Skeletal muscle cell (primary cell): ENCODE measurements around the gene CDC5L.

ENCODE experiments used
- DNase-seq: peaks from one replicate; pipeline ENCODE4 v3.0.0-alpha.2; 2010; ENCODE audit warnings: low read depth
- H3K4me3 ChIP-seq: 2 replicates; pipeline ENCODE4 v1.5.1; 2011; ENCODE audit warnings: low read depth, mild to moderate bottlenecking, control low read depth, low read length, moderate library complexity

Gene CDC5L

DNA sequence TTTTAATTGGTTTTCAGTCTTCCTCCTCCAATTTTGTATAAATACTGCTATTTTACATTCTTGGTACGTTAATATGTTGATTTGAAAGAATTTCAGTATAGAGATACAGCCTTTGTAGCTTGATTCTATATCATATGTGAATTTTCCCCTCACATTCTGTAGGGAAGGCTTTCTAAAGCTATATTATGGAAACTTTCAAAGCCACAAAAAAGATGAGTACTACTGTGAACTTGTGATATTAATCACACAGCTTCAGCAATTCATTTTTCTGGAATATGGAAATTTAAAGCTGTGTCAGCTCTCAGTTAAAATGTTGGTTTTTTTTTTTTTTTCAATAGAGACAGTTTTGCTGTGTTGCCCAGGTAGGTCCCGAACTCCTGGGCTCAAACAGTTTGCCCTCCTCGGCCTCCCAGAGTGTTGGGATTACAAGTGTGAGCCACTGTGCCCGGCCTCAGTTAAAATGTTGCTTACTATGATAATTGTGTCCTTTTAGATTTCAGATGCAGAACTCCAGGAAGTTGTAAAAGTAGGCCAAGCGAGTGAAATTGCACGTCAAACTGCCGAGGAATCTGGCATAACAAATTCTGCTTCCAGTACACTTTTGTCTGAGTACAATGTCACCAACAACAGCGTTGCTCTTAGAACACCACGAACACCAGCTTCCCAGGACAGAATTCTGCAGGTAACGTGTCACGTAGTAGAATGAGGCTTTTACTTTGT is 20.6 kb downstream of the CDC5L start:
- no peak for DNase-seq
- no peak overlapping the region for H3K4me3 ChIP-seq

DNA sequence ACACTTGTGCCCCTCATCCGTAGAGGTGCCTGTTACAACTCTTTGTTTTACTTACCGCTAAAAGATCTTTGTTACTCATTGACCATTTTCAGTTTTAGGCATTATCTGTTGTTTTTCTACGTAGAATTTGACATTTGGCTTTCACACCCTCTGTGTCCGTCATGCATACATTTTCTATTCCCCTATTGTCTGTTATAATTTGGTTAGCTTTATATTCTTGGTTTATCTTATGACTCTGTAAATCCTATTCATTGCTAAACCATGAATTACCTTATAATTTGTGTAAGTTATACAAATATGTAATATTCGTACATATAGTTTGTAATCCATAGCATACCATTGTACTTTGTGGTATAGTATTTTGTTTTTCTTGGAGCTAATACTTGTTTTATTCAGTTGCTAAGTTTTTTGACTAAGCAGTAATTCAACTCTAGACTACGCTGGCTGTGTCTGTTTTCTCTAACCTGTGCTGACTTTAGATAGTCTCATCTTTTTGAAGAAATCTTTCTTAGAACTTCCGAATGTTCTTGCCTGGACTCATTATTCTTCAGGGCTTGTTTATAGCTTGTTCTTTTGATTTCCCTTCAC is 21.8 kb downstream of the CDC5L start:
- no peak for DNase-seq
- no peak overlapping the region for H3K4me3 ChIP-seq

DNA sequence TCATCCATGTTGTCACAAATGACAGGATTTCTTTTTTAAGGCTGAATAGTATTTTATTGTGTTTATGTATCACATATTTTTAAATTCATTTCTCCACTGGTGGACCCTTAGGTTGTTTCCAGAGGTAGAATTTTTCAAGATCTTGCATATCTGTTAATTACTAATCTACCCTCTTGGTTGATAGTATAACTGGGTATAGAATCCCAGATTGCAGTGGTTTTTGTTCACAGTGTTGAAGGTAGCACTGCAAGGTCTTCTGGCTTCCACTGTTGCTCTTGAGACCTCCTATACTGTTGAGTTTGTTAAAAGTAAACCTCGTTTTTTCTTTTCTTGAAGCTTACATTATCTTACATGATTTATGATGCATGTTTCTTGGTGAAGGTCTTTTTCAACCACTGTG is 22.9 kb downstream of the CDC5L start:
- no peak for DNase-seq
- no peak overlapping the region for H3K4me3 ChIP-seq

DNA sequence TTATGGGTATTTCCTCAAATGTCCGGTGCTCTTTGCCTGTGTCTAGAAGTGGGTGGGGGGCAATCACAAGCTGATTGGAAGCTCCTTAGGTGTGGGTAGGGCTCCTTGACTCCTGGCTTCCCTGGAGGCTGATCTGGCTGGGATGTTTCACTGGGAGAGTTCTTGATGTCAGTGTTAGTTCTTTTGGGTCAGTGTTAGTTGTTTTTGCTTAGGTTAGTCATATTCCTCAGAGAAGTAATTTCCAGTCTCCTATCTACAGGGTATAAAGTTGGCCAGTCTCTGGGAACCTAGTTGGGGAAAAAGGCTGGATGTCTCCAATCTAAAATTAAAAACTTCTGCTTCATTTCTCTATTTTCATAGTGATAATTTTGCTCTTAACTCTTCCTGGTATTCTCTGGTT is 23.6 kb downstream of the CDC5L start:
- H3K4me3 ChIP-seq: no peak overlapping the region
- peak; percentile 4 for DNase-seq

DNA sequence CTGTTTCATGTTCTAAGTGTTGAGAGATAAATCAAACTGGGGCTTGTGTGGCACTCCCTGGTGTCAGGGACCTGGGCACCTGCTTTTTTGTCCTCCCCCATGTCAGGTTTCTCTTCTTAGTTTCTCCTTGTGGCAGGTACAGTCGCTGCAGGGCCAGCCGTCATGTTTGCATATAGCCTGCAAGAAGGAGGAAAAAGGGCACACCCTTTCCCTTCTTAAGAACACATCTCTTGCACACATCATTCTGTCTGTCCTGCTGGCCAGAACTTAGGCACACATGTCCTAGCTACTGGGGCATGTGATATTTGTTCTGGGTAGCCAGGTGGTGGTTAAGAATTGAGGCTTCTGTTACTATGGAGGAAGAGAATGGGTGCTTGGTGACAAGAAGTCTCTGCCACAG is 27.9 kb downstream of the CDC5L start:
- H3K4me3 ChIP-seq: no peak overlapping the region

DNA sequence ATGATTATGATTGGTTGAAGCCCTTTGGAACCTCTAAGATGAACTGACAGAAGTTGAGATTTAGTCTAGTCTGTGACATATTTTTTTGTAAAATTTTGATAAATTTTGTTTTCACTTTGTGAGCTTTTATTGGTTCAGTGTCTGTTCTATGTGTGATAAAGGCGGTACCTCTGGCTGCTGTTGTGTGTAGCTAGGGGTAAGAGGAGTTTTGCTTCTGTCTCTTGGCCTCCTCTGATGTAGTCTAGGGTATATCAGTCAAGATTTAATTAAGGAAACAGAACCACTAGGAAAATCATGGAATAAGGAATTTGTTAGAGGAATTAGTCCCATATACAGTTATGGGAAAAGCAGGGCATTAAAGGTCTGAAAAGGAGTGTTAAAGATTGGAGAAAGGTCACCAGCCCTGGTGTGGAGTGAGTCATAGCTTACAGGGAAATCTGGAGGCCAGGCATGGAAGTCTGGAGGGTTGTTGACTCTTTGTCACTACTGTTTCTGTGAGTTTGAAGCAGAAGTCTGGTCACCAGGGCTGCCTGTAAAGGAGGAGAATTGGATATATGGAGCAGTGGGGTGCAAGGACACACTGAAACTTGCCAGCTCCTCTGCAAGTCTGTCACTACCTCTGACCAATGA is 28.5 kb downstream of the CDC5L start:
- H3K4me3 ChIP-seq: no peak overlapping the region
- DNase-seq: no peak

More for the DNA sequence above, 27.9 kb downstream of the CDC5L start:
- DNase-seq: no peak

DNA sequence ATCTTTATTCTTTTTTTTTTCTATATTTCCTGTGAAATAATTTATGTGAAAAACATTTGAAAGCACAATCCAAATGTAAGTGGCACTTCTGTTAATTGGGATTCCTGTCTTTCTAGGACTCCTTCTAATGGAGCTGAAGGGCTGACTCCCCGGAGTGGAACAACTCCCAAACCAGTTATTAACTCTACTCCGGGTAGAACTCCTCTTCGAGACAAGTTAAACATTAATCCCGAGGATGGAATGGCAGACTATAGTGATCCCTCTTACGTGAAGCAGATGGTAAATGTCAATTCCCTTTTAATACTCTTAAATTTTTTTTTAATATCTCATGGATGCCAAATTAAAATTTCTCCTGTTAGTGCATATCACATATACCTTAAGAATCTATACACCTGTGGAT is 35.0 kb downstream of the CDC5L start:
- DNase-seq: no peak
- no peak overlapping the region for H3K4me3 ChIP-seq

DNA sequence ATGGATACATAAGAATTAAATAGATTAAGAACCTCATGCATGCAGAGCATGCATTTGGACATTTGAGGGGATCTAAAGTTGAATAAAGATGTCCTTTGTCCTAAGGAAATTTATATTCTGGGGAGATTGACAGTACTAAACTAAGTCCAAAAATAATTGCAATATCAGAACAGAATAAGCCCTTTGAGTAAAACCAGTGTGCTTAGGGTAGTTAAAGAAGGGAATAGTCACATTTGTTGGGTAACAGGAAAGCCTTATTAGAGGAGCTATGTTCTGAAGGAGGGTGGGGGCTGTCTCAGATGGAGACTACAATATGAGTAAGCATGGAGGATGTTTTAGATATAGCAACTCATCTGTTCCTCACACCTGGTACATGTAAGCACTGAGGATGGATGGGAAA is 35.8 kb downstream of the CDC5L start:
- DNase-seq: no peak
- H3K4me3 ChIP-seq: no peak overlapping the region

DNA sequence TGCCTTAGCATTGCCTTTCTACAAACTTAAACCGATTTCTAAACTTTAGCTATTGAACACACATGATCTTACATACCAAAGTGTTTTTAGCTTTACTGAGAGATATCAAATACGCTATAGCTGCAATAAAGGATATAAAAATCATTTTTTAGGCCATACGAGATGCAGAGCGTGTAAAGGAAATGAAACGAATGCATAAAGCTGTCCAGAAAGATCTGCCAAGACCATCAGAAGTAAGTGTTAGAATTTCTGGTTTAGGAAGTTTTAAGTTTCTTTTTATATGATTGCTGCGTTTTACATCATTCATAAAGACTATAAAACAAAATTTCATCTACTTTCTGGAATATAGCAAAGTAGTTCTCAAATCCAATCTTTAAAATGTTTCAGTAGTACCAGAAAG is 38.4 kb downstream of the CDC5L start:
- DNase-seq: no peak

DNA sequence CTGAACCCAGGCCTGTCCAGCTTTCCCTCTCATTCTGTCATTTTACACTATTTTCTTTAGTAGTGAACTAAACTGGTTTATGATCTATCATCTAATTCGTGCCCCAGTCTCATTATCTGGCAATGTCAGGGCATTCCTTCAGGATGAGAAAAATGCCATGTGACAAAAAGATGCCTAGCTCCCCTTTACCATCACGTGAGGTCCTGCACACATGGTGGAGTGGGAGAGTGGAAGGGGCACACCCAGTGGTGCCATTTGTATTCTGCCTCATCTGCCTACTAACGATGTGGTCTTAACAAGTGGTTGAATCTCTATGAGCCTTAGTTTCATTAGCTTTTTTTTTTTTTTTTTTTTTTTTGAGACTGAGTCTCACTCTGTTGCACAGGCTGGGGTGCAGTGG is 41.2 kb downstream of the CDC5L start:
- no peak for DNase-seq
- no peak overlapping the region for H3K4me3 ChIP-seq

More for the DNA sequence above, 38.4 kb downstream of the CDC5L start:
- no peak overlapping the region for H3K4me3 ChIP-seq

DNA sequence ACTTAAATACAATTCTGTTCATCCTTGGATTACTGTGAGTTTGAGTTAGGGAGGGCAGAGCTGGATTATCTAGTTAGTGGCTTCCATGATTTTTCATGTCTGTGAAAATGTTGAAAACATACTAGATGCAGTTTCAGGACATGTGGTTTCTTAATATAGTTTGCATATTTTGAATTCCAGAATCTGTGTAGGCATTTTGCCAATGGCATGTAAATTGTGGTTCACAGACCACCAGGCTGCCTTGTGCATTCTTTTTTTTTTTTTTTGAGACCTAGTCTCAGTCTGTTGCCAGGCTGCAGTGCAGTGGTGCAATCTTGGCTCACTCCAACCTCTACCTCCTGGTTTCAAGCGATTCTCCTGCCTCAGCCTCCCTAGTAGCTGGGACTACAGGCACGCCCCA is 42.8 kb downstream of the CDC5L start:
- DNase-seq: peak; percentile 29
- no peak overlapping the region for H3K4me3 ChIP-seq

DNA sequence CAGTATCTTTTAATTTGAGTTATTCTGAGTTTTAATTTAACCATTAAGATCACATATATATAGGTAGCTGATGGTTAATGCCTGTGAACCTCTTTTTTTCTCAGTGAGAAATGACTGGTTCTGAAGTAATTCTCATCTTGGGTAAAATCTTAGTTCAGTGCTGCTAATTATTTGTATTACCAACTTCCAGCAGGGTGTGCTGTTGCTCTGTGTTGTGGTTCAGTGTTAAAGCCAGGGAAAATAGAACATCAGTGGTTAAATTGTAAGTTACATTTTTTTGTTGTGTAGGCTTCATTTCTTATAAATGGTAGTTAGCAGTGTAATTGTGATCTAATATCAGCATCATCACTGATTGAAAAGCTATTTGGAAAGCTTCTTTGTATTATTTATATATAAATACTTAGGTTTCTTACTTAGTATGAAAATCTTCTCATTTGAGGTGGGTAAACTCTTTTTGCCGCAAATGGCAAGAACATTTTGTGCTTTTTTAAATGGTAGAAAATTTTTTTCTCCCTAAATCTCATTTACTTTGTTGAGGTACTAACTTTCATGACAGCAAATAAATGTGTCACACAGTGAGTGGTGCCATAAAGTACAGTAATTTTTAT is 43.7 kb downstream of the CDC5L start:
- no peak for DNase-seq
- no peak overlapping the region for H3K4me3 ChIP-seq

DNA sequence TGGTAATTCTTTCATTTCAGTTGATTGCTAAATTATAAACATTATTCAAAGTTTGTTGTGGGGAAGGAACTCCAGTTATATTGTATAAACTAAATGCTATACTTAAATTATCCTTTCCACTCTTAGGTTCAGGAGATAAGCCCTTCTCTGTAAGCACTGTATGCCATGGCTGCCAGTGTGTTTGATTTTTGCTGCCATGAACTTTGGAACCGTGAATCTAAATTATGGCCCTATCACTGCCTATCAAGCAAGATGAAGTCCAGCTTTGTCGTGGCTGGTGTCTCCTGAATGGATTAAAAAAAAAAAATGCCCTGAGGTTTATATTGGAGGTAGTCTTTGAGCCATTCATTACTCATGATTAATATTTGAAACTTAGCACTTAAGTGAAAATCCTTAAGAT is 44.7 kb downstream of the CDC5L start:
- no peak for DNase-seq
- H3K4me3 ChIP-seq: no peak overlapping the region

DNA sequence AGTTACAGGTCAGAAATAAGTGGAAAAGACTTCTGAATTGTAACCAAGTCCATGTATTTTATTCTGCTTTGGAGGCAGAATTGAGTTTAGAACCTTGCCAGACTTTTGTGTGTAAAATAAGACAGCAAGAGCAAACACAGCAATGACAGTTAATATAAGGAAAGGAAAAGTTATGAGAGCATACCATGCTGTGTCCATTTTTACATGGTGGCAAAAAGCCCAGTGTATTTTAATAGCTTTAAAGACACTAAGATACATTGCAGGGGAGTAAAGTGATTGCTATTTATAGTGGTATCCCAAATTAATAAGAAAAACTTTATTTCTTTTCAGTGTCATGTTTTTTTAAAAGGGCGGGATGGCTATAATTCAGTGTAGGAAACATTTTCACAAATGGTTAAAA is 45.2 kb downstream of the CDC5L start:
- no peak overlapping the region for H3K4me3 ChIP-seq
- no peak for DNase-seq

DNA sequence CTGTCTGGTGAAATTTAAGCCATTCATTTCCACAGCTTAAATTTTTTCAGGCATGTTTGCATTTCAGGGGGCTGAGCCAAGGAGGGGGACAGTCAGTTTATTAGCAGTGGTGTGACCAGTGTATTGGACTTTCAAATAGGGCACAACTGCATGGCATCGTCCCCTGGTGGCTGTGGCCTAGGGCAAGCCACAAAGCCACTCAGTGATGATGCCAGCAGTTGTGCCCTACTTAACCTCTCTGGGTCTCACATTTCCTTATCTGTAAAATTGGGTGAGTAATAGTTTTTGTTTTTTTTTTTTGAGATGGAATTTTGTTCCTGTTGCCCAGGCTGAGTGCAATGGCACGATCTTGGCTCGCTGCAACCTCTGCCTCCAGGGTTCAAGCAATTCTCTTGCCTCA is 48.0 kb downstream of the CDC5L start:
- no peak overlapping the region for H3K4me3 ChIP-seq
- no peak for DNase-seq

DNA sequence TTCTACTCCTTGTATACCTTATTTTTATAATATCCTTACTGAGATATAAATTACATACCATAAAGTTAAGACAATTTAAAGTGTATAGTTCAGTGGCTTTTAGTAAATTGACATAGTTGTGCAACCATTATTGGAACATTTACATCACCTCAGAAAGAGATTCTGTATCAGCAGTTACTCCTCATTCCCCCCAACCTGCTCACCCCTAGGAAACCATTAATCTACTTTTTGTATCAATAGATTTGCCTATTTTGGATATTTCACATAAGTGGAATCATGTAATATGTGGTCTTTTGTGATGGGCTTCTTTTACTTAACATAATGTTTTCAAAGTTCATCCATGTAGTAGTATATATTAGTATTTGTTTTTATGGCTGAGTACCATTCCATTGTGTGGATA is 51.3 kb downstream of the CDC5L start:
- no peak for DNase-seq

DNA sequence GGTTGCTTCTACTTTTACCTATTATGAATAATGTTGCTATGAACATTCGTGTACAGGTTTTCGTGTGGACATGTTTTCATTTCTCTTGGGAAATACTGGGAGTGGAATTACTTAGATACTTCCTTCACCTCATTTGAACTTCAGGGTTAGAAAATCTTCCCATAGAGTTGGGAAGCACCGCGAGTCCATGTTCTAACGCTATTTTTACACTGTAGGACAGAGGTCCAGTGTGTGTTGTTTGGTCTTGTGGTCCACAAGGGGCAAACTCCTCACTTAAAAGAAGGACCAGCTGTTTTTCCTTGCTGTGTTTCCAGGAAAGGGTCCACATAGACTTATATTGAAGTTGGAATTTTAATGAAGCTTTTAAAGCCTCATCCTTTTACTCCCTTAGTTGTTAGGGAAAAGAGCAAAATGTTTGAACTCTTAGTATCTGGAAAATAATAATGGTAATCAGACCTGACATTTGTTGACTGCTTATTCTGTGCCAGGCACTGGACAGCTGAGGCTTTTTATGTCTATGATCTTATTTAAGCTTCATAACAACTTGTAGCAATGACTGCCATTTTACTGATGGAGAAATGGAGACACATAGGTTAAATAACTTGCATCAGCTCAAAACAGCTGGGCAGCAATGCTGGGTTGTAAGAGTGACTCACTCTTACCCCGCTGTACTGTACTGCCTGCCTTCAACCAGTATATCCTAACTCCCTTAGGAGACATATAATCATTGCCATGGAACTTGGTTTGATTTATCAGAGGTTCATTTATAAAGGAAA is 52.0 kb downstream of the CDC5L start:
- H3K4me3 ChIP-seq: no peak overlapping the region
- peak; percentile 78 for DNase-seq

More for the DNA sequence above, 51.3 kb downstream of the CDC5L start:
- H3K4me3 ChIP-seq: no peak overlapping the region

DNA sequence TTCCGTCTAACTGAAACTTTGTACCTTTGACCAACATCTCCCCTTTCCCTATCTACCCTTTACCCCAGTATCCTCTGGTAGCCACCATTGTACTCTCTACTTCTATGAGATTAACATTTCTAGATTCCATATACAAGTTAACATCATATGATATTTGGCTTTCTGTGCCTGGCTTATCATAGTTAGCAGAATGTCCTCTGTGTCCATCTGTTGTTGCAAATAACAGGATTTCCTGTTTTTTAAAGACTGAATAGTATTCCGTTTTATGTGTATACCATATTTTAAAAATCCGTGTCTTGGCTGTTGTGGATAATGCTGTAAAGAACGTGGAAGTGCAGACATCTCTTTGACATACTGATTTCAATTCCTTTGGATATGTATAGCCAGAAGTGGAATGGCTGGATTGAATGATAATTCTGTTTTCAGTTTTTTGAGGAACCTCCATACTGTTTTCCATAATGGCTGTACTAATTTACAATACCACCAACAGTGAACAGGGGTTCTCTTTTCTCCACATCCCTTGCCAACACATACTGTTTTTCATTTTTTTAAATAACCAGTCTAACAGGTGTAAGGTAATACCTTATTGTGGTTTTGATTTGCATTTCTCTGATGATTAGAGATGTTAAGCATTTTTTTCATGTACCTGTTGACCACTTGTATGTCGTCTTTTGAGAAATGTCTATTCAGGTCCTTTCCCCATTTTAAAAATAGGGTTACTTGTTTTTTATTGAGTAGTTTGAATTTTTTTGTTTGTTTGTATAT is 53.8 kb downstream of the CDC5L start:
- H3K4me3 ChIP-seq: no peak overlapping the region
- DNase-seq: no peak

DNA sequence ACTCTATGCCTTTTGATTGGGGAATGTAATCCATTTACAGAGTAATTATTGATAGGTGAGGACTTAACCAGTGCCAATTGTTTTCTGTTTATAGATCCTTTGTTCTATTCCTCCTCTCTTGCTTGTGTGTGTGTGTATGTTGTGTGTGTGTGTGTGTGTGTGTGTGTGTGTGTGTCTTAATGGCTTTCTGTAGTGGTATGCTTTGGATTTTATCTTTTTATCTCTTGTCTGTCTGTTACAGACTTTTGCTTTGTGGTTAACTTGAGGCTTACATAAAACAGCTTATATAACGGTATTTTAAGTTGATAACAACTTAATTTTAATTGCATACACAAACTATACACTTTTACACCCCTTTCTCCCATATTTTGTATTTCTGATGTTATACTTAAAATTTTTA is 54.7 kb downstream of the CDC5L start:
- H3K4me3 ChIP-seq: no peak overlapping the region
- DNase-seq: no peak
